Left renal pelvis (tissue), 4 donors: Measurements from ENCODE around the gene ATOH8. TPM values are rescaled to one million over a fixed set of nuclear protein-coding genes. Genes with fewer than 3 reads are reported as not detected.

Experiments
- DNase-seq, 4 donors: peaks; one replicate each; pipeline ENCODE4 v3.0.0-alpha.2; 2013; ENCODE audit warnings: low read depth in 4 of 4, low spot score in 3 of 4
- polyA plus RNA-seq, 4 donors: library from polyadenylated mRNA; unstranded; fragments of 120-200 nt; gene quantifications; one replicate each; pipeline ENCODE4 v1.2.1, GENCODE V29; 2013; ENCODE audit not compliant: insufficient read length in 4 of 4

ATOH8 gene
- polyA plus RNA-seq, 4 donors, result 13.6 to 15.6 (median 14.5) TPM

DNA sequence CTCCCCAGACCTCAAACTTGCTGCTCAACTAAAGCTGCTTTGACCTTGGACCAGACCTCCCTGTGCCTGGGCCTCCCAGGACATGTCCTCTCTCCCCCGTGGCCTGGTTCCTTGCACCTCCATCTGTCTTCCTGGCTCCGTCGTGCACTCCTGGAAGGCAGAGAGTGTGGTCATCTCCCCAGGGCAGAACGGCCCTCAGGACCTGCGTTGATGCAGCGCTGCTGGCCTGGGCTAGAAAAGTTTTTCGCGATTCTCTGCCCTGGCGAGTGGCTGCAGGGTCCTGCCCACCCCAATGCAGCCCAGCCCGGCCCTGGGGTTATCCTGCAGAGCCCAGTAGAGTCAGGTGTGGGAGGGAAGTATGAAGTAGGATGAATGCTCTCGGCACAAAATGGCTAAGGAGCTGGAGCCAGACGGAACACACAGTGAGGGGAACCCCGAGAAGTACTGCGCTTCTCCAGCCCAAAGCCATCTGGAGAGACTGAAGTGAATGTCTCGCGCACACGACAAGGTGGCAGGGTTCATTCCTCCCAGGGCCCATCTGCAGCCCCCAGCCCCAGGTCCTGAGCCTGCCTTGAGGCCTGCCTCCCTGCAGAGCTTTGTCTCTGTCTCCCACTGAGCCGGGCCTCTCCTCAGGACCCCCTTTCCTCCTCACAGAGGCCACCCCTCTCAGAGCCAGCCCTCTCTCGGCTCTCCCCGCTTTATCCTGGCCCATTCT lies 41.7 kb downstream of the ATOH8 start:
- DNase-seq, result no peak

DNA sequence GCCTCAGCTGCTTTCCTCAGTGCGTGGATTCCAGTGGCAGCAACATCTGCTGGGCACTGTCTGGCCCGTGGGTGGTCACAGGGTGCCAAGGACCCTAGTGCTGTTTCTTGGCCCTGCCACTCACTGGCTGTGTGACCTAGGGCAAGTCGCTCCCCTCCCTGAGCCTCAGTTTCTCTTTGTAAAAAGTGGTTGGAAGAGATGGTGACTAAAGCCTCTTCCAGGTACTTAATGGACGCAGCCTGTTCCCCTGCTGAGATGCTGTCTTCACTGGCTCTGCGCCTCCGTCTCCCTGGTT lies 42.2 kb downstream of the ATOH8 start:
- no peak for DNase-seq

DNA sequence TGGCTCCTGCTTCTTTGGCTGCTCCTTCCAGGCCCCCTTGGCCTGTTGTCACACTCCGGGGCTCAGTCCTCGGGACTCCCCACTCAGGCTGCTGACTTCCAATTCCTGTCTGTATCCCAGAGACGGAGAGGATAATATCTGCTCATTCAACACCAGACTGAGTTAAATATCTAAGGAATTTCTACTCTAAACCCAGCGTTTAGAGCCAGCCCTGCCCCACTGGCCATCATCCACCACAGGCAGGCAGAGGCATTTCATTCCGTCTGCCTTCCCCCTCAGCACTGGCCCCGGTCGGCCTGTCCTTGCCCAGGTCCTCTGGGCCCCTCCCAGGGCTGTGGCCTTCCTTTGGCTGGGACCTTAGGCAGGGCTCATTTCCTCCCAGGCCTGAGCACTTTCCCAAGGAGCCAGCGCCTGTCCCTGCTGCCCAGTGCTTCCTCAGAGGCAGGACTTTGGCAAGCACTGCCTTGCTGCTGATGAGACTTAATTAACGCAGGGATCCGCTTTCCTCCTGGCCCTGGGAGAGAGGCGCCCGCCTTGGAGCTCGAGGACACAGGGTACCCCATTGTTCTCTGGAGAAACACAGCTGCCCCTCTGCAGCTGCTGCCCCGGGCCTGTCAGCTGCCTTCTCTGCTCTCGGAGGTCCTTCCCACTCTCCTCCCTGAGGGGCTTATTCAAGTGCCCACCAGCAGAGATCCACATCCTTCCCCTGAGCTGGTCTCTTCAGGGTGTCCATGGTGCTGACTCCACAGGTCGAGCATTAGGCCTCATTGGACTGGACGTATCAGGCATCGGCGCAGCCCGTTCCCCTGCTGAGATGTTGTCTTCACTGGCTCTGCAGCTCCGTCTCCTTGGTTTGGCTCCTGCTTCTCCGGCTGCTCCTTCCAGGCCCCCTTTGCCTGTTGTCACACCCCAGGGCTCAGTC lies 42.8 kb downstream of the ATOH8 start:
- DNase-seq, result no peak

DNA sequence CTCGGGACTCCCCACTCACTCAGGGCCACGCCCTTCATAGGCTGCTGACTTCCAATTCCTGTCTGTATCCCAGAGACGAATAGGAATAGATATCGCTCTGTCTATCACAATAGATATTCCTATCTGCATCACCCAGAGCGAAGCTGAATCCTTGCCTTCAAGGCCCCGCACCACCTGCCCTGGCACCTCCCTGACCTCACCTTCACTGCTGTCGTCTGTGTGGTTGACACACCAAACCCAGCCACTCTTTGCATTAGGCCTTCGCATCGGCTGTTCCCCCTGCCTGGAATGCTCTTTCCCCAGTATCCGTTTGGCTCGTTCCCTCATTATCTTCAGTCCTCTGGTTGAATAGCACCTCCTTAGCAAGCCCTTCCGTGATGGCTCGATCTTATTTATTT lies 43.5 kb downstream of the ATOH8 start:
- DNase-seq, result no peak

DNA sequence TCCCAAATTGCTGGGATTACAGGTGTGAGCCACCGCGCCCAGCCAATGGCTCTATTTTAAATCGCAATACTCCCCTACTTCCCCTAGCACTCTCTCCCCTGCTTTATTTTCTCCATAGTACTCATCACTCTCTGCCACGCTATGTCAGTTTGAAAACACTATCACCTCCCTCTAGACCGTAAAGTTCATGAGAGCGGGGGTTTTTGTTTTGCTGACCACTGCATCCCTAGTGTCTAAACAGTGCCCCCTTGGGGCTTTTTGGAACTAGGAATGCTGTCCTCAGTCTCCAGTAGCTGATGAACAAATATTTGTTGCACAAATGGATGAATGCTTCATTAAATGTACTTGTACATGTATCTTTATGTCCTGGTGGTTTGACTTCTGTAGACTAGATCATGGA lies 44.1 kb downstream of the ATOH8 start:
- DNase-seq, result no peak

DNA sequence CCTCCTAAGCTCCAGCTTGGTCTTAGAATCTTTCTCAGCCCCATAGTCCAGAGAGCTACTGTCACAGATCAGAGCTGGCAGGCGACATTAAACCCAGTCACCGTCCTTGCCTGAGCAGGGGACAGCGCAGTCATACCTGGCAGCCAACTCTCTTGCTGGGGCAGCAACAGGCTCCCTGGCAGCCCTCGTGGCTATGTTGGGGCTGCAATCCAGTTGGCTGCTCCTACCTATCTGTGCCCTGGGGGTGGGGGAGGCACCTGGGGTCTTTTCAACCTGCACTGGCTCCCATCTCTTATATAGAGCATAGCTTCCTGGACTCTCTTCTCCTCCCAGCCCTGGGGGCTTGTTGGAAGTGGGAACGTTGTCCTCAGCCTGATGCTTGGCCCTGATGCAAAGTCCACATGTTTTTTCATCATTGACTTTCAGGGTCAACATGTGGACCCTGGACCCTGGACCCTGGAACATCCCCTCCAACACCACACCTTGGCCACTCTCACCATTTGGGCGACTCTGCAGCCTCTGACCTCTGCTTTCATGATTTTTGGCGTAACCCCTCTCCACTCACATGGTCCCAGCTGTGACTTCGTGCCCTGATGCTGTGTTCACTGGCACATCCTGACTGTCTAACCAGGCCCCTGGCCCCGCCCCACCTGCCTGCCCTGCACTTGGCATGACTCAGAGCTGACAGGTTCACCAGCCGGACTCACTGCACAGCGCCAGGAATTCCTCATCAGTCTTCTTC lies 45.6 kb downstream of the ATOH8 start:
- no peak for DNase-seq

DNA sequence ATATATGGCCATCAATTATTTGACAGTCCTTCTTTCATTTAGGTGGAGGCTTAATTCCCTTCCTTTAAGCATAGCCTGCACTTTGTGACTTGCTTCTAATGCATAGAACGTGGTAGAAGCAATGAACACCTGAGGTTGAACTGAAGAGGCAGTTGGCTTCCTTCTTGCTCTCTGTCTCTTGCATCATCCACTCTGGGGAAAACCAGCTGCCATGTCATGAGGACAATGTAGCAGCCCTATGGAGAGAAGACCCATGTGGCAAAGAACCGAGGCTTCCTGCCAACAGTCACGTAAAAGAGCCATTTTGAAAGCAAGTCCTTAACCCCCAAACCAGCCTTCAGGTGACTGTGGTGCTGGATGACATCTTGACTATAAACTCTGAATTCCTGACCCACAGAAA lies 46.8 kb downstream of the ATOH8 start:
- no peak for DNase-seq

DNA sequence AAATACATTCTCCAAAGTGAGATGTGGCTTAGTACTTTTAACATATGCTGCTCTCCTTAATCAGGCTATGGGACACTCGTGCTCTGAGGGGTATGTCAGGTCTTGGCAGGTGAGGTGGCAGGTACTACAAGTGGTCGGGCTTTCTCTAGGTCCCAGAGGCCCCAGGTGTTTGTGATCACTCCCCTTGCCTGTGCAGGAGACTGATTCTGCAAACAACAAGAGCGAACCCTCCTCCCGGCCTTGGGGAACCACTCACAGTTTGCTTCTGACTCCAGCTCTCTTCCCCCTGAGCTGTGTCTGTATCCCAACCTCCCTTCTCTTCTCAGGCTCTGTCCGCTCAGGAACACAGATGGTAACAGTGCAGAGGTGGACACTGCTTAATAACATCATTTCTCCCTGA lies 48.1 kb downstream of the ATOH8 start:
- DNase-seq, result no peak

DNA sequence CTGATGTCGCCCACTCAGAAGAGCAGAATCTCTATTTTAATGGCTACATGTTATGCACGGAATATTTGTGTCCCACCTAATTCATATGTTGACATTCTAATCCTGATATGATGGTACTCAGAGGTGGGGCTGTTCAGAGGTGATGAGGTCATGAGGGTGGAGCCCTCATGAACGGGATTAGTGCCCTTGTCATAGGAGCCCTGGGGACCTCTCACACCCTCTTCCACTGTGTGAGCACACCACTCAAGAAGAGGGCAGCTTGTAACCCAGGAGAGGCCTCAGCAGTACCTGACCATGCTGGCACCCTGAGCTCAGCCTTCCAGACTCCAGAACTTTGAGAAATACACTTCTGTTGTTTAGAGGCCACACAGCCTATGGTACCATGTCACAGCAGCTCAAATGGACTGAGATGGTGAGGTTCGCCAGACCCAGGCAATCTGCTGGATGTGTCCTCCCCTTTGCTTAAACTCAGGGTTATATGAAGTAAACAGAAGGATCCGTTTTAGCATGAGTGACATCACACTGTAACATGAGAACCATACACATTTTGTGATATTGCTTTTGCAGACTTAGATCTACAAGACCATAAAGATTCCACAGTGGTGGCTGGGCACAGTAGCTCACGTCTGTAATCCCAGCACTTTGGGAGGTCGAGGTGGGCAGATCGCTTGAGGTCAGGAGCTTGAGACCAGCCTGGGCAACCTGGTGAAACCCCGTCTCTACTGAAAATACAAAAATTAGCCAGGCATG lies 48.7 kb downstream of the ATOH8 start:
- no peak for DNase-seq

DNA sequence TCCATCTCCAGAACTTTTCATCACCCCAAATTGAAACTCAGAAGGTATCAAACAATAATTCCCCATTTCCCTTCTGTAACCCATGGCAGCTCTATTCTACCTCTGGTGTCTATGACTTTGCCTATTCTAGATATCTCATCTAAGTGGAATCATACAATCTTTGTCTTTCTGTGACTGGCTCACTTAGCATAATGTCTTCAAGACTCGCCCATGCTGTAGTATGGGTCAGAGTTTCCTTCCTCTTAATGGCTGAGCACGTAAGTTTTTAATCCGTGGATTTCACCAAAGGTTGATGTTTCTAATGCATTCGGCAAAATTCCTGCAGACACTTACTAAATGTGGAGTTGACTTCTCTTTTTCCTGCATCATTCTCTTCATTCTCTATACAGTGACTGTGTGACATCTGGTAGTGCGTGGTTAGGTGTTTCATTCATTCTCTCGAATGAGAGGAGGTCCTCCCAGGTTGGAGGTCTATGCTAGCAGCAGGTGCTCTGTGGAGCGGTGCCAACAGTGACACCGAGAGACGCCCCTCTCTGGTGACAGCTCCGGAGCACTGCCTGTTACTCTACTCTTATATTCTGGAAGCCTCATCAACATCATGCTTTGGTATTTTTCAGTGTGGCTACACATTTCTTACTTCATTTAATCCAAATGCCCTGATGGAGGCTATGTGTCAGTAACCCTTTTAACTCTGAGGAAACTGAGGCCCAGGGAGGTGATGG lies 50.1 kb downstream of the ATOH8 start:
- no peak for DNase-seq

DNA sequence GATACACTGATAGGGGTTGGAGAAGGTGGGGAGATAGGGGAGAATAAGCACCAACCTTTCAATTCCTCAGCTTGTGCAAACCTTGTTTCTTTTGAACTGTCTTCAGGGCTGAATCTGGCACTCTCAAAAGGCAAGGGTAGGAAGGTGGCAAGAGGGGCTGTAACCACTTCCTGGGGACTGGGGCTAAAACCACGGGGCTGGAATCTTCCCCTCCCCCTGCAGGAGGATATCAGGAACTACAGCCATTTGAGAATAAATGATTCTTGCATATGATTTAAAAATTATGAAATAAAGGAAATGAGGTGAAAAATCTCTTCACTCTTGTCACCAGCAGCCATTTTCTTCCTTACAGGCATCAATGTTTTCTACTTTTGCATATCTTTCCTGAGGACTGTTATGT lies 50.8 kb downstream of the ATOH8 start:
- DNase-seq, result no peak

DNA sequence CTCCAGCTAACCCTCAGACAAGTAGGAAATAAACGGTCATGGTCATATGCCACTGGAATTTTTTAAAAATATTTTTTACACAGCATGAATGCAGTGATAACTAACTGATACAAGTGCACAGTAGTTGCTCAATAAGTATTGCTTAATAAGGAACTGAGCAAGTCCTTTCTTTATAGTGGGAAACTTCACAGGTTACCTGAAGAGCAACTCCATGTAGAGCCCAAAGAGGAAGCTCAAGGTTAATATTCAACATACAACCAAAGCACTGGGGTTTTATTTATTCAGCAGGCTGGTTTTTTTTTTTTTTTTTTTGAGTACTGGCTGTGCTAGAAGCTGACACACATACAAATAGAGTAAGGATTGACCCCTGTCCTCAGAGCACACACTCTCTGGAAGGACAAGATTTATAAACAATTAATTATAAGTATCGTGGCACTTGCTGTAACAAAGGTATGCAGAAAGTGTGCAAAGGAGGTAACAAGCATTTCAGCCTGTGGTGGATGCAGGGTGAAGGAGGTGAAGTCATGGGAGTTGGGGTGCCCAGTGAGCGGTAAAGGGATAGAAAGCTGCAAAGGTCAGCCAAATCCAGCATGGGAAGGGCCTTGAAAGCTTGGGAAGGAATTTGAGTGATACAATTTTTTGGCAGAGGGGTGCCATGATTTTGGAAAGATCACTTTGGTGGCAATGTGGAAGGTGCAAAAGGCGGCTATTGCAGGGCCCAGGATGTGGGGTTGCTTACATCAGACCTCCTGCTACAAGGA lies 52.7 kb downstream of the ATOH8 start:
- DNase-seq, result no peak

DNA sequence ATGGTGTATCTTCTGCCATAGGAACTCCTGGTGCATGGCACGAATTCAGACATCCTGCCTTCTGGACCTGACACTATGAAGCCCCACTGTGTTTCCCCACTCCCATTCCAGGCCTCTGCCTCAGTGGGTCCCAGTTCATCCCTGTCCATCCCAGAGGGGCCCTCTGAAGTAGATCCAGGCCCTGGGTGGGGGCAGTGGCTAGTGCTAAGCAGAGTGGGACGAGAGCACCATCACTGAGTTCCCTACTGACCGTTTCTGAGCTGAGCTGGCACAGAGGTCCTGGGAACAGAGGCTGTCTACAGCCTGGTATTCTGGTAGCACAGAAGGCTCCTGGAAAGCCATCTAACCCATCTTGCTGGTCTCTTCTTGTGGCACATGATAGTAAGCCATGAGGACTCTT lies 54.0 kb downstream of the ATOH8 start:
- no peak for DNase-seq

DNA sequence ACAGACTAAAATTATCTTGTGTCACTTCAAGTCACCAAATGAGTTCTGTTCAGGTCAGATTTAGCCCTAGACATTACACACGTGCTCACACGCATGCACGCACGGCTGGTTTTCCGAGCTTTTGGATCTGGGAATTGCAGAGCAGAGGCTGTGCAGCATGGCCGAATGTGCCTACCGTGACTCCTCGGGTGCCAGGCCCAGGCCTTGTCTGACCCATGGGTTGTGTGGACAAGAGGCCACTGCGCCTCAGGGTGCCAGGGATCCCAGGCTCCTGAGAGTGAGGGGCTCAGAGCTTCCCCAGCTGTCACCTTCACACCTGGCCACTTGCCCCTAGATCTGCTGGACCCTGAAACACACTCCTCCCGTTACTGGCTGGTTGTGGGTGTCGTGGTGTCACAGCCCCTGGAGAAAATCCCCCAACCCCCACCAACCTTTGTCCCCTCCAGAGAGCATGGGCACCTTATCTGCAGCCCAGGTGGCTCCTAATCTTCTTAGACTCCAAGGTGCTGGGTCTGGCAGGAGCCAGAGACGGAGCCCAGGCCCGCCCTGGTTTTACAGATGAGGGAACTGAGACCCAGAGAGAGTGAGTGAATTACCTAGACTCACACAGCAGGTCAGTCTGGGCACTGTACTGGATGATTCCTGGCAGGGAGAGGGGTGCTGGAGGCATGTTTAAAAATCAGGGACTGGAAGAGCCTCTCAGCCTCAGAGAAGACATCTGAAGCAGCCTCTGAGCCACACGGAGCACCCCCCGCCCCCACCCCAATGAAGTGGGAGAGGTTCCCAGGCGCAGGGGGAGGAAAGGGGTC lies 56.8 kb downstream of the ATOH8 start:
- DNase-seq, result no peak

DNA sequence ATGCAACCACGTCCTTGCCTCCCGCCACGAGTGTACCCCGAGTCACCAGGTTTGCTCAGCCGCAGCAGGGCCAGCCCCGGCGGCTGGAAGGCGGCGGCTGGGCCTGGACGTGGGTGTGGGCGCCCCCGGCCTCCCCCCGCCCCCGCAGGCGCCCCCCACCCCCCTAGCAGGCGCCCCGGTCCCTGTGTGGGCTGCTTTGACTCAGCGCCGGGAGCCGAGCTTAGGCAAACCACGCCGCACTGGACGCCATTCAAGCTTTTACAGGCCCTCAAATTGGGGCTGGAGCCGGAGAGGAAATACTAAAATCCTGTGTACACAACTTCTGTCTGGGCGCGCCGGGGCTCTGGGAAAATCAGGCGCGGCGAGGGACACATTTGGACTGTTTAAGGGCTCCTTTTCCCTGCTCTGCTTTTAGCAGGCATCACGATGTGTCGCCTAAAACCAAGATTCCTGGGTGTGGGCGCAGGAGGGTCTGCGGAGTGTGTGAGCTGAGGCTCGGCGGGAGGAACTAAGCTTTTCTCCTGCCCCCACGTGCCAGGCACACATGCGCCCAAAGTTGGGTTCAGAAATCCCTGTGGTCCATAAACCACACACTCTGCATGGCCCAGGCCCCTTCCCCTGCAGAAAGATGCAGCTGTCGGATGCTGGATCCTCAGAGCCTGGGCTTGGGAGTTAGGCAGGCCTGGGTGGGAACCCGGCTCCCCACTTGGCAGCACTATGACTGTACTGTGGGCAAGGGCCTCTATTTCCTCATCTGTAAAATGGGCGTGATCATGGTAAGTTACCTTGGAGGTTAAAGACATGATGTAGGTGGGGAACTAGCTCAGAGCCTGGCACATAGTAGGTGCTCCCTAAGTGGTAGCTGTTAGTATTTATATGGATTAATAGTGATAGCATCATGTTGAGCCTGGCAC lies 57.6 kb downstream of the ATOH8 start:
- DNase-seq, result no peak

DNA sequence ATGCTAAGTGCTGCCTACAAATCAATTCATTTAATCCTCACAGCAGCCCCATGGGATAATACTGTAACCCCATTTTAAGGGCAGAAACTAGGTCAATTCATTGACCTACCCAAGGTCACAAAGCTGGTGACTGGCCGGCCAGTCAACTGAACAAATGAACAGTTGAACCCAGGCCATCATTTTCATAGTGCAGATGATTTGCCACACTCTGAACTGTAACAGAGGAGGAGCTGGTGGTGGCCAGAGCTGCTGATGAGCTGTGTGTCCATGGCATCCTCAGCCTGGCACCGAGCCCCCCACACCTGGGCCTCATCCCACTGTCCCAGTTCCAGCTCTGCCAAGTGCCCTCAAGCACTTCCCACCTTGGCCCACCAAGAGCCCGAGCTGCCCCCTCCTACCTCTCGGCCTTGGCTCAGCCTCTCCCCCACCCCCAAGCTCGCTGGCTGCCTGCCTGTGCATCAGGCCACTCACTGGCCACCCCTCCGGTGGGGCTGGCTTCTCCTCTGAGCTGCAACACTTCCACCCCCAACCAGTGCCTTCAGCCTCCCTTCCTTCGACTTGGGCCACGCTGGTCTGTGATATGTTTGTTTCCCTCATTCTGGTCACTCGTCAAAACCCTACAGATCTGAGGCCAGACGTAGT lies 58.4 kb downstream of the ATOH8 start:
- DNase-seq, result no peak
